Stomach smooth muscle (tissue), 2 donors: ENCODE results near the gene MATN1.
A peak's percentile ranks its signal among the peaks of the same experiment; 100 is the strongest.

ENCODE experiments used
- H3K27ac ChIP-seq: one replicate; pipeline ENCODE4 v1.7.0; 2013; ENCODE audit warnings: mild to moderate bottlenecking, low read length, inconsistent platforms
- H3K27me3 ChIP-seq, 2 donors: one replicate each; pipeline ENCODE4 v1.7.0; 2013; ENCODE audit warnings: low read length in 2 of 2; ENCODE audit not compliant: insufficient read depth in 2 of 2, control insufficient read depth in 1 of 2
- H3K36me3 ChIP-seq, 2 donors: one replicate each; pipeline ENCODE4 v1.7.0; 2013; ENCODE audit warnings: low read length in 2 of 2; ENCODE audit not compliant: control insufficient read depth in 2 of 2, insufficient read depth in 2 of 2
- H3K4me1 ChIP-seq: one replicate; pipeline ENCODE4 v1.7.0; 2013; ENCODE audit warnings: low read length; ENCODE audit not compliant: control insufficient read depth, insufficient read depth
- H3K4me3 ChIP-seq, 2 donors: one replicate each; pipeline ENCODE4 v1.7.0; 2013; ENCODE audit warnings: low read length in 2 of 2
- H3K9ac ChIP-seq, 2 donors: one replicate each; pipeline ENCODE4 v1.7.0; 2013; ENCODE audit warnings: low read length in 2 of 2, mild to moderate bottlenecking in 1 of 2
- H3K9me3 ChIP-seq, 2 donors: one replicate each; pipeline ENCODE4 v1.7.0; 2013; ENCODE audit warnings: low read length in 2 of 2; ENCODE audit not compliant: control insufficient read depth in 2 of 2
- donor health status: healthy.
- donor health status: Pancreatic carcinoma.

Gene MATN1

DNA sequence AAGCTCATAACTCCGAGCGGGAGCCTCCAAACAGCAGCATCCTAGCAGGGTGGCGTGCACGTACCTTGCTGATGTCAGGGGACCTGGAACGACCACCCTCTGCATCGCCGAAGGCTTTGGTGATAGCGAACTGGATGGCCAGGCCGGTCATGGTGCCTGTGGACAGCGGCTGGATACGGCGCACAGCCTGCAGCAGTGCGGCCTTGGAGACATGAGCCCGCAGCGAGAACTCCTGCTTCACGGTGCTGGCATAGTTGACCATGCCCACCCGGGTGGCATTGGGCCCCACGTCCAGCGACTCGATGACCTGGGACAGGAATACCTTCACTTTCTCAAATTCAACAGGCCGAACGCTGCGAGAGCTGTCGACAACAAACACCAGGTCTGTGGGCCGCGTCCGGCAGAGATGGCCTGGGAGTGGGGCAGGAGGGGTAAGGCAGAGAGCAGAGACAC, 2.0 kb downstream of the MATN1 start:
- H3K27me3 ChIP-seq, result no peaks in the 10 kb centered on the region
- no peak overlapping the region for H3K4me3 ChIP-seq
- H3K4me1 ChIP-seq, result peaks cover 11% of the 10 kb centered on the region
- no peak overlapping the region for H3K9ac ChIP-seq
- no peak overlapping the region for H3K27ac ChIP-seq
- peaks cover 0 to 10% of the 10 kb centered on the region in 2 donors for H3K36me3 ChIP-seq
- no peaks in the 10 kb centered on the region for H3K9me3 ChIP-seq

DNA sequence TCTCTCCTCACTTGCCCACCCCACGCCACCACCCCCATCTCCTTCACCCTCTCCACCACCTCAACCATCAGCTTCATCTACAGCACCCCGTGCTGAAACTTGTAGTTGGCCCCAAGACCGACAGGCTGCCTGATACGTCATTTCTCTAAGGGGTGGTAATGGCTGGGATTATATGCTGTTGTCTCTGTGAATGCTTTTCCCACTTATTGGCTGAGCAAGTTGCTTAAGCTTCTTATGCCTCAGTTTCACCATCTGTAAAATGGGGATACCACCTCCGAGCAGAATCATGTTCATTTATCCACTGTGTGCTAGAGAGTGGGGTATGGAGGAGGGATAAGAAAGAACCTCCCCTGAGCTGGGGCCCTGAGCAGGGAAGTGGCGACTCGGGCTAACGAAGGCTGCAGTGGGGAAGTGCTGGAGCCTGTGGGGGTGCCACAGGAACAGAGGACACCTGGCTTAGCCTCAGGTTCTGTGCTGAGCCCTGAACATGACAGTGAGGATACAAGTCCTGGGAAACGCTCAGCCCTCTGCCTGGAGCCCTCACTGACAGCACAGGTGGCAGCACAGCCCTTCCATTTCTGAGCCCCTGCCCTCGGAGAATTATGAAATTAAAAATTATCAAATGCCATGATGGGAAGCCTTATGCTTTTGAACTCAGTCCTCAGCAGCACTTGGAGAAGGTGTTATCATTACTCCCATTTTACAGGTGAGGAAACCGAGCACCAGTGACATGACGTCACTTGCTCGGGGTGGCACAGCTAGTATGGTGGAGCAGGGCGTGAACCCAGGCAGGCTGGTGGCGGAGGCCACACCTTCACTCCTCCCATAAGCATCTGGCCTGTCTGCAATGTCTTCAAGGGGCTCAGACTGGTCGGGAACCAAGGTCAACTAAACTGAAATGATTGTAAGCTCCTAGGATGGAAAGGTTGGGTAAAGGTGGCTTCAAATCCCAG, 2.8 kb downstream of the MATN1 start:
- peaks cover 0 to 5% of the 10 kb centered on the region in 2 donors for H3K9me3 ChIP-seq
- peaks cover 0 to 7% of the 10 kb centered on the region in 2 donors for H3K36me3 ChIP-seq
- no peaks in the 10 kb centered on the region for H3K27me3 ChIP-seq
- no peak overlapping the region for H3K4me3 ChIP-seq
- no peak overlapping the region for H3K27ac ChIP-seq
- peaks cover 11% of the 10 kb centered on the region for H3K4me1 ChIP-seq
- H3K9ac ChIP-seq, result no peak overlapping the region

DNA sequence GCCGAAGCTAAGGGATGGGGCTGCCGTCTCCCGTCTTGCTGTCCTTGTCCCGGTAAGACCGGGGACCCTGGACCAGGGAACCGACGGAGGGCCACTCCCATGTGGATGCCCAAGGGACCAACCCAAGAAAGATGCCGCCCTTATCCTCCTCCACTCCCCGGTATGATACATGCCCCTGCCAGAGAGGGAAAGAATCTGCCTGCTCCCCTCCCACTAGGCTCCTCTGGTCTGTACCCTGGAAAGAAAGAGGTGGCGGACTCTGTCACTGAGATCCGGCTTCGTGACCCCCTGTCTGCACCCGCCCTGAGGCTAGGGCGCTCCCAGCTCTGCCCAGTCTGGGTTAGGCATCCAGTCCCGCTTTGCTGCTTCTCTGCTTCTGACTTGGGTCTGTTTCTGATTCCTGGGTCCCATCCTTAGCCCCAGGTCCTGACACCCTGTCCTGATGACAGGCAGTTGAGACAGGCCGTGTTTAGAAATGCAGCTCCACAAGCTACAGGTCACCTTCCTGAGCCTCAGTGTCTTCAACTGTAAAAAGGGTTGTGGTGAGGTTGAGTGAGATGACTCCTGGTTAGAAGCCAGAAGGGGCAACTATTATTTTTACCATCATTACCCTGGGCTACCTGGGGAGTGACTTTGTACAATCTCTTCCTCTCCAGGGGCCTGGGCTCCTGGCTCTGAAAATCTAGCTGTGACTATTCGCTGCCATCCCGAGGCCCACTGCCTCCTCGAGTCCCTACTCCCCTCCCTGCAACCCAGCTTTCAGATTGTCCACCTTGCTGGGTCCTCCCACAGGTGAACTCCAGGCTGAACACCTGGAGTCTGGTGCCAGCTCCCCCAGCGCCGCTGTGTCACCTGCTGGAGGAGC, 3.7 kb downstream of the MATN1 start:
- Histone ChIP-seq H3K4me1 (peaks cover 11% of the 10 kb centered on the region), H3K36me3 (peaks cover 0 to 5% of the 10 kb centered on the region in 2 donors), H3K9me3 (peaks cover 0 to 6% of the 10 kb centered on the region in 2 donors), H3K9ac (peak overlapping the region; percentile 36 to 98), H3K27ac (peak overlapping the region; percentile 99), H3K4me3 (peak overlapping the region; percentile 71 to 80), H3K27me3 (no peaks in the 10 kb centered on the region)

DNA sequence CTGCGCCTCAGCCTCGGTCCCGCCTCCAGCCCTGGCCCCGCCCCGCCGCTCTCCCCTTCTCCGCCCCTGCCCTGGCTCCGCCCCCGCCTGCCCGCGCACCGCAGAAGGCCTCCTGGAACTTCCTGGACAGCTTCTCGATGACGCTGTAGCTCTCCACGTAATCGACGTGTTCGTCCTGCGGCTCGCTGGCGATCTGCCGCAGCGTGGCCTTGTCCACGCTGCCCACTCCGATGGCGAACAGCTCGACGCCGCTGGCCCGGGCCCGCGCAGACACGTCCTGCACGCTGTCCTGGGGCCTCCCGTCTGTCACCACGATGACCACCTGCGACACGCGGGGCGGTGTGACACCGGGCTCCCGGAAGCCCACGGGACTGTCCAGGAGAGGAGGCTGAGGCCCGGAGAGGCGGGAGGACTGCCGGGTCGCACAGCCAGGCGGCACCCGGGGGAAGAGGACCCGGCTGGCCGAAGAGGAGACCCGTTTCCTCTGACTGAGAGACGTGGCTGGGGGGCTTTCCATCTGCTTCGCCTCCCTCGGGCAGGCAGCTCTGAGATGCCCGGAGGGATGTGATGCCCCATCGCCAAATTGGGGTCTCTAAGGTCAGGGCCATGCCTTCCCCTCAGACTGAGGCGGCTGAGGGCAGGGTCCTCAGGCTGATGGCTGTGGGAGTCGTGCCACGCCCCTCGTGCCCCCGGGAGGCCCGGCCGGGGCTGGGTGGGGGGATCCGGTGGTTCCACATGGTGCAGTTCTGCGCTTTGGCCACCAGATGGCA, 4.6 kb downstream of the MATN1 start:
- H3K36me3 ChIP-seq, result no peaks in the 10 kb centered on the region
- H3K27ac ChIP-seq, result peak overlapping the region; percentile 99
- H3K27me3 ChIP-seq, result no peaks in the 10 kb centered on the region
- H3K9ac ChIP-seq, result peak overlapping the region; percentile 93 to 98
- peak overlapping the region; percentile 71 to 80 for H3K4me3 ChIP-seq
- peaks cover 11% of the 10 kb centered on the region for H3K4me1 ChIP-seq
- peaks cover 0 to 6% of the 10 kb centered on the region in 2 donors for H3K9me3 ChIP-seq

DNA sequence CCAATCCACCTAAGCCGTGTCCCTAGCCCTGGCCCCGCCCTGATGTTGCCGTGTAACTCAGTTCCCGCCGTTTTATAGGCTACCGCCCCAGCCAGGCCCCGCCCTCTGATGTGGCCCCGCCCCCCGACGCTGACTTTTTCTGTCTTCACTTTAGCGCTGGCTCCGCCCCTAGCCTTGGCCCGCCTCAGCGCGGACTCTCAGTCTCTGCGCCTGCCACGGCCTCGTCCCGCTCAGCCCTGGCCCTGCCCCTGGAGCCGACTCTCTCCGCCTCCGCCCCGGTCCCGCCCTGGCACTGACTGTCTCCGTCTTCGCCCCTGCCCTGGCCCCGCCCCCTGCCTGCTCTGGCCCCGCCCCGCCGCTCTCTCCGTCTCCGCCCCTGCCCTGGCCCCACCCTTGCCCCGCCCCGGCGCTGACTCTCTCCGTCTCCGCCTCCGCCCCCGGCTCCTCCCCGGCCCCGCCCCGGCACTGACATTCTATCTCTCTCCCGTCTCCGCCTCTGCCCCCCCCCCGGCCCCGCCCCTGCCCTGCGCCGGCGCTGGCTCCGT, 5.2 kb downstream of the MATN1 start:
- no peaks in the 10 kb centered on the region for H3K27me3 ChIP-seq
- peaks cover 0 to 6% of the 10 kb centered on the region in 2 donors for H3K9me3 ChIP-seq
- H3K4me3 ChIP-seq, result peak overlapping the region in 1 of 2 donors; percentile 66
- H3K36me3 ChIP-seq, result no peaks in the 10 kb centered on the region
- H3K9ac ChIP-seq, result no peak overlapping the region
- H3K27ac ChIP-seq, result peak overlapping the region; percentile 83
- peaks cover 11% of the 10 kb centered on the region for H3K4me1 ChIP-seq

DNA sequence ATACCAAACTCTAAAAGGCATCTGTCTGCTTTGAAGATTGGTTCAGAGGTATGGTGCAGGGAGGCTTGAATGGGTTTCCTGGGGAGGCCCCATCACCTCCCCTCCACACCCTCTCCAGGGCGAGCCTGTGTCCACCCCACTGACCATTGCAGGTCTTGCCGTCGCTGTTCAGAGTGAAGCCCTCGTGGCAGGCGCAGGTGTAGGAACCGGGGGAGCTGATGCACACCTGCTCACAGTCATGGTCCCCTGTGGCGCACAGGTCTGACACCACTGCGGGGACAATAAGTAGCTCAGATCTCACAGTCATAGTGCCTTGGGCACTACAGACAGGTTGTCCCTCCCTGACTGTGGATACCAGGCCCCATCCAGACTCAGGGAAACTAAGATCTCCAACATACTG, 6.7 kb downstream of the MATN1 start:
- no peak overlapping the region for H3K27ac ChIP-seq
- H3K9ac ChIP-seq, result no peak overlapping the region
- H3K9me3 ChIP-seq, result peaks cover 0 to 6% of the 10 kb centered on the region in 2 donors
- H3K4me1 ChIP-seq, result peaks cover 11% of the 10 kb centered on the region
- no peaks in the 10 kb centered on the region for H3K36me3 ChIP-seq
- no peaks in the 10 kb centered on the region for H3K27me3 ChIP-seq
- no peak overlapping the region for H3K4me3 ChIP-seq

DNA sequence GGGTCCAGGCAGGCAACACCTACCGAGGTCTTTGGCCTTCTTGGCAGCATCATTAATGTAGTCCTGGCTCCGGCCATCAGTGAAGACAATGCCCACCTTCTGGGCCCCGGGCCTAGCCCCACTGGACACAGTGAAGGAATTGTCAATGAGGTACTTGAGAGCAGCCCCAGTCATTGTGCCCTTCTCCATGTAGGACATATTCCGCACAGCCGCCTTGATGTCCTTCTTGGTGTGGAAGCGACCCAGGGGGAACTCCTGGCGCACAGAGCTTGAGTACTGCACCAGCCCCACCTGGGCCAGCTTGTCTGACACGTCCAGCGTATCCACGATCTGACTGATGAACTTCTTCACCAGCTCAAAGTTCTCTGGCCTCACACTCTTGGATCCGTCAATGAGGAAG, 7.5 kb downstream of the MATN1 start:
- Histone ChIP-seq H3K9me3 (peaks cover 0 to 6% of the 10 kb centered on the region in 2 donors), H3K4me1 (peaks cover 11% of the 10 kb centered on the region), H3K9ac (no peak overlapping the region), H3K4me3 (no peak overlapping the region), H3K27me3 (no peaks in the 10 kb centered on the region), H3K27ac (no peak overlapping the region), H3K36me3 (no peaks in the 10 kb centered on the region)

DNA sequence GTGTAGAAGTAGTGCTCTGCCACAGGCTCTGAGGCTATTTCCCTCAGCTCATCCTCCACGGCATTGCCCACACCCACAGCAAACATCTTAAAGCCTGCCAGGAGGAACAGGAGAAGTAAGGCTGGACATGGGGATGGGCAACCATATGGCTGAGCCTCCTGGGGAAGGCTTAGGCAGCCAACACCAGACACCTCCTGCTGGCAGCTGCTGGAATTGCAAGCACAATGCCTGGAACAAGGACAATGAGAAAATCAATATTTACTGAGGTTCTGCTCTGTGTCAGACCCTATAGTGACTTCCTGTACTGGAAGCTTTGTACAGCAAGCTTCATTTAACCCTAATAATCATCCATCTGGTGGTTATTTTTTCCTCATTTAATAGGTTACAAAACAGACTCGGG, 8.2 kb downstream of the MATN1 start:
- H3K9ac ChIP-seq, result no peak overlapping the region
- no peak overlapping the region for H3K27ac ChIP-seq
- H3K4me1 ChIP-seq, result peaks cover 11% of the 10 kb centered on the region
- no peak overlapping the region for H3K4me3 ChIP-seq
- H3K27me3 ChIP-seq, result no peaks in the 10 kb centered on the region
- H3K36me3 ChIP-seq, result no peaks in the 10 kb centered on the region
- peaks cover 0 to 6% of the 10 kb centered on the region in 2 donors for H3K9me3 ChIP-seq

DNA sequence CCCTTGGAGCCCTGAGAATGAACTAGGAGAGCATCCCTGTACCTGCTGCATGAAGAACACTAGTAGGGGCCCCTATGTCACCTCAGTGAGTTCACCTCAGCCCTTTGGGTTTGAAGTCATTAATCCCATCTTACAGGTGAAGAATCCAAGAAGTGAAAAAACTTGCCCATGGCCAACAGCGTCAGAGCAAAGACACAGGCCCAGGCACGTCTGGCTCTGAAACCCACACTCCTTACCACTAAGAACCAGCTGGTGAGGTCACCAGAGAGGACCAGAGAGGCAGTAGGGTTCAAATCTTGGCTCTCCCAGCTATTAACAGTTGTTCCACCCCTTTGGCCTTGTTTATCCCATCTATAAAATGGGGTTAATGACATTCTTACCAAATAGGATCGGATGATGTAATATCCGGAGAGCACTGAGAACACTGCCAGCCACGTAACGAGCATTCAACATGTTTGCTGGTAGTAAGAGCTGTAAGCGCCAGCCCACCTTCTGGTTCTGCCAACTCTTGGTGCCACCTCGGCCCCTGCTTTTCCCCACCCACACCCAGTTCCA, 8.8 kb downstream of the MATN1 start:
- Histone ChIP-seq H3K27me3 (no peaks in the 10 kb centered on the region), H3K4me3 (no peak overlapping the region), H3K4me1 (peaks cover 10% of the 10 kb centered on the region), H3K9ac (no peak overlapping the region), H3K9me3 (peaks cover 0 to 6% of the 10 kb centered on the region in 2 donors), H3K27ac (no peak overlapping the region), H3K36me3 (no peaks in the 10 kb centered on the region)
